Prostate gland (tissue), 2 donors: Measurements from ENCODE around the gene JMJD8.

Source experiments
- POLR2A ChIP-seq: fragments of 450-650 bp; IDR thresholded peaks from one replicate; pipeline ENCODE4 v1.6.1; 2016; ENCODE audit warnings: antibody characterized with exemption, mild to moderate bottlenecking
- TF ChIP-seq, protein P1 (sequence below), 4 experiments: fragments of 200-600 bp in 2 of 4; fragments of 450-650 bp in 2 of 4; sonication (generic) in 2 of 4; IDR thresholded peaks; 1 replicate in 3 of 4; 2 replicates in 1 of 4; pipeline ENCODE4 v1.5.1; 2016 to 2019; ENCODE audit warnings: antibody characterized with exemption in 4 of 4, mild to moderate bottlenecking in 2 of 4, moderate library complexity in 2 of 4

DNA sequence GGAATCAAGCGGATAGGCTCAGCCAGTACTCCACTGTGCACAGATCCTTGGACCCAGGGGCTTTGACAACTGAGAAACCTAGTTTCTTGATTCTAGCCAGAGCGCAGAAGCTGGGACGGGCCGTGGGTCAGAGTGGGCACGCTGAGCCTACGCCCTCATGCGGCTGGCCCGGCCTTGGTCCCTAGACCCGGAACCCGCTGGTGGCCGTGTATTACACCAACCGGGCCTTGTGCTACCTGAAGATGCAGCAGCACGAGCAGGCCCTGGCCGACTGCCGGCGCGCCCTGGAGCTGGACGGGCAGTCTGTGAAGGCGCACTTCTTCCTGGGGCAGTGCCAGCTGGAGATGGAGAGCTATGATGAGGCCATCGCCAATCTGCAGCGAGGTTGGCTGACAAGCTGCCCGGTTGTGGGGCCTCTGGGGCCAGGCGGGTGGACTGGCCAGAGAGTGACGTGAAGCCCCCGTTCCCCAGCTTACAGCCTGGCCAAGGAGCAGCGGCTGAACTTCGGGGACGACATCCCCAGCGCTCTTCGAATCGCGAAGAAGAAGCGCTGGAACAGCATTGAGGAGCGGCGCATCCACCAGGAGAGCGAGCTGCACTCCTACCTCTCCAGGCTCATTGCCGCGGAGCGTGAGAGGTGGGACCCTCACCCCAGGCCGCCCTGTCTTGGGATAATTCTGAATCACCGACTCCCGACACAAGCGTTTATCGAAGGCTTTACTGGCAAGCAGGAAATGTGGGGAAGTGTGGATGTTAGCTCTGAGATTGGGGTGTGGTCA is 3.0 kb downstream of the JMJD8 start:
- TF ChIP-seq, protein P1, sequence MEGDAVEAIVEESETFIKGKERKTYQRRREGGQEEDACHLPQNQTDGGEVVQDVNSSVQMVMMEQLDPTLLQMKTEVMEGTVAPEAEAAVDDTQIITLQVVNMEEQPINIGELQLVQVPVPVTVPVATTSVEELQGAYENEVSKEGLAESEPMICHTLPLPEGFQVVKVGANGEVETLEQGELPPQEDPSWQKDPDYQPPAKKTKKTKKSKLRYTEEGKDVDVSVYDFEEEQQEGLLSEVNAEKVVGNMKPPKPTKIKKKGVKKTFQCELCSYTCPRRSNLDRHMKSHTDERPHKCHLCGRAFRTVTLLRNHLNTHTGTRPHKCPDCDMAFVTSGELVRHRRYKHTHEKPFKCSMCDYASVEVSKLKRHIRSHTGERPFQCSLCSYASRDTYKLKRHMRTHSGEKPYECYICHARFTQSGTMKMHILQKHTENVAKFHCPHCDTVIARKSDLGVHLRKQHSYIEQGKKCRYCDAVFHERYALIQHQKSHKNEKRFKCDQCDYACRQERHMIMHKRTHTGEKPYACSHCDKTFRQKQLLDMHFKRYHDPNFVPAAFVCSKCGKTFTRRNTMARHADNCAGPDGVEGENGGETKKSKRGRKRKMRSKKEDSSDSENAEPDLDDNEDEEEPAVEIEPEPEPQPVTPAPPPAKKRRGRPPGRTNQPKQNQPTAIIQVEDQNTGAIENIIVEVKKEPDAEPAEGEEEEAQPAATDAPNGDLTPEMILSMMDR (IDR thresholded peaks at IDR 0.05), result no peak
- TF ChIP-seq POLR2A, result no peak
